ENCODE results near the gene ASGR1. TPM values are rescaled to one million over a fixed set of nuclear protein-coding genes. Genes with fewer than 3 reads are reported as not detected.

Gene ASGR1
- total and polyA plus RNA-seq, 11 donors = 0.19 to 3.5 (median 0.53) TPM; not detected in 3

DNA sequence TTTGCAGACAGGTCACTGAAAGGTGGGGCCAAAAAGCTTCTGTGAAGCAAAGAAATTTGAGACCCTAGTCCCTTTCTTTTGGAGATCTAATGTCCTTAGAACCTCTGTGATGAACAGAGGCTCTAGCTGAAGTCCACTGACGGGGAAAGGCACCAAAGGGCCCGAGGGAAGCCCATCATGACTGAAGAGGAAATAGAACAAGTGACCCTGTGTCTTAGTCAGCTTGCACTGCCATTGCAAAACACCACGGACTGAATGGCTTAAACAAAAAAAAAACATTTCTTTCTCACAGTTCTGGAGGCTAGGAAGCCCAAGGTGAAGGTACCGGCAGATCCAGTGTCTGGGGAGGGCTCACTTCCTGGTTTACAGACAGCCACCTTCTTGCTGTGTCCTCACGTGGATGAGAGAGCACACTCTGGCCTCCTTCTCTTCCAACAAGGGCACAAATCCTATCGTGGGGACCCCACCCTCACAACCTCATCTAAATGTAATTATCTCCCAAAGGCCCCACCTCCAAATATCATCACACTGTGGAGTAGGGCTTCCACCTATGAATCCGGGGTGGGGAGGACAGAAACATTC, 40.3 kb downstream of the ASGR1 start:
- H3K4me3 ChIP-seq = peak overlapping the region in 1 of 12 donors; percentile 41
- ATAC-seq (no peak), DNase-seq (no peak)
- TF ChIP-seq POLR2A (IDR thresholded peaks at IDR 0.05) (no peak), CTCF (IDR thresholded peaks at IDR 0.05) (no peak)
- no peaks in the 10 kb centered on the region for H3K36me3 ChIP-seq
- peaks cover 3 to 80% (median 13%) of the 10 kb centered on the region in 9 donors for H3K27me3 ChIP-seq
- H3K4me1 ChIP-seq = peaks cover 0 to 27% (median 0%) of the 10 kb centered on the region in 12 donors
- intact Hi-C loops (cut with DNase I) = loop anchor here in 9 of 10 donors (5.0 to 10.0 kb wide), 2 partner anchors 224 to 227 kb away; no protein-coding TSS in a partner anchor
- WGBS, 4 donors = 63 to 76% (median 65%) methylated on average over 7 of the region's 7 CpGs
- peak overlapping the region in 1 of 12 donors; percentile 83 for H3K27ac ChIP-seq
- no peaks in the 10 kb centered on the region for H3K9me3 ChIP-seq

GRCh38 chr17:7137171-7137943, 41.8 kb downstream of the ASGR1 start:
- WGBS, 4 donors = 36 to 50% (median 41%) methylated on average over 11 to 13 of the region's 13 CpGs
- H3K4me3 ChIP-seq = peak overlapping the region in 1 of 12 donors; percentile 41
- peak in 1 of 5 donors; percentile 38 for DNase-seq
- peaks cover 0 to 41% (median 0%) of the 10 kb centered on the region in 12 donors for H3K4me1 ChIP-seq
- ATAC-seq = peak in 3 of 4 donors; percentile 37 to 64 (median 42)
- H3K27me3 ChIP-seq = peaks cover 3 to 79% (median 13%) of the 10 kb centered on the region in 9 donors
- intact Hi-C loops (cut with DNase I) = loop anchor here in 9 of 10 donors (2.0 to 10.0 kb wide), 7 partner anchors 39 to 225 kb away; partner anchors contain the start of gene SLC16A11 (in 1 of the 9)
- H3K27ac ChIP-seq = peak overlapping the region in 1 of 12 donors; percentile 86
- no peak for TF ChIP-seq CTCF (IDR thresholded peaks at IDR 0.05)
- no peak for TF ChIP-seq POLR2A (IDR thresholded peaks at IDR 0.05)
- H3K36me3 ChIP-seq = no peaks in the 10 kb centered on the region
- no peaks in the 10 kb centered on the region for H3K9me3 ChIP-seq

DNA sequence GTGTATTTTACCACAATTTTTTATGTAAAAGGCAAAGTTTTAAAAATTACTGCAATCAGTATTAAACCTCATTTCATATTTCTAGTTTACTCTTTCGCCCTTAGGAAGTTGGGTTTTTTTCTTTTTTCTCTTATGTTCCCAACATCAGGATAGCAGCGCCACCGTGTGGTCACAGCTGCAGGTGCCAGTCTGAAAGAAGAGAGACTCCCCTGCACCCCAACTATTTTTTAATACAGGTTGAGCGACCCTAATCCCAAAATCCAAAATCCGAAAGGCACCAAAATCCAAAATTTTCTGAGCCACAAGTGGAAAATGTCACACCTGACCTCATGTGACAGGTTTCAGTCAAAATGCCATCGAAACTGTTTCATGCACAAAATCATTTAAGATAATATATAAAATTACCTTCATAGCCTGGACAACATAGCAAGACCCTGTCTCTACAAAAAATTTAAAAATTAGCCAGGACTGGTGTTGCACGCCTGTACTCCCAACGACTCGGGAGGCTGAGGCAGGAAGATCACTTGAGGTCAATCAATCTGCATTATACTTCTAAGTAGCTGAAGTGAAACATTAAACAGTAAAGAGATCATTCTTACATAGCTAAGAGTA, 42.8 kb downstream of the ASGR1 start:
- H3K36me3 ChIP-seq = no peaks in the 10 kb centered on the region
- peak overlapping the region in 1 of 12 donors; percentile 40 for H3K4me3 ChIP-seq
- 22 to 29% (median 27%) methylated on average over 9 of the region's 9 CpGs for WGBS, 4 donors
- intact Hi-C loops (cut with DNase I) = loop anchor here (1.0 to 10.0 kb wide), 9 partner anchors 40 to 224 kb away; partner anchors contain the start of gene SLC16A11 (in 1 of the 10)
- peak; percentile 55 to 89 (median 71) for DNase-seq
- peak overlapping the region in 1 of 12 donors; percentile 86 for H3K27ac ChIP-seq
- TF ChIP-seq CTCF (IDR thresholded peaks at IDR 0.05) (peak; percentile 82 to 97 (median 92)), POLR2A (IDR thresholded peaks at IDR 0.05) (no peak)
- H3K4me1 ChIP-seq = peaks cover 0 to 42% (median 0%) of the 10 kb centered on the region in 12 donors
- H3K27me3 ChIP-seq = peaks cover 3 to 77% (median 16%) of the 10 kb centered on the region in 9 donors
- no peak for ATAC-seq
- H3K9me3 ChIP-seq = no peaks in the 10 kb centered on the region

All from heart left ventricle (tissue), 16 donors.